ENCODE data around the gene LYZL2. TPM values are rescaled to one million over a fixed set of nuclear protein-coding genes. Genes with fewer than 3 reads are reported as not detected.
"Not testable (repeated sequence)": the region's sequence is repeated elsewhere in the genome, so short reads cannot be mapped to it uniquely, and the experiment has no call there.

The LYZL2 gene
- total RNA-seq, 1 experiment from 2014 or later: not detected

- peaks cover 12% of the 10 kb centered on the region for H3K4me1 Mint-ChIP-seq (ENCODE audit: low read depth, unreplicated experiment)
- H3K36me3 Mint-ChIP-seq (ENCODE audit: insufficient read depth, unreplicated experiment); CTCF ChIA-PET; DNase-seq; BruUV-seq (replicated peaks); H3K27ac Mint-ChIP-seq (ENCODE audit: unreplicated experiment); H3K4me3 Mint-ChIP-seq (ENCODE audit: low read depth, unreplicated experiment); intact Hi-C loops (cut with micrococcal nuclease; ENCODE audit: unreplicated experiment); H3K27me3 Mint-ChIP-seq (ENCODE audit: unreplicated experiment); H3K9me3 Mint-ChIP-seq (ENCODE audit: low read depth, unreplicated experiment): not testable (repeated sequence)
These were observed 22.2 kb upstream of the LYZL2 start for GRCh38 chr10:30651470-30652397.

DNA sequence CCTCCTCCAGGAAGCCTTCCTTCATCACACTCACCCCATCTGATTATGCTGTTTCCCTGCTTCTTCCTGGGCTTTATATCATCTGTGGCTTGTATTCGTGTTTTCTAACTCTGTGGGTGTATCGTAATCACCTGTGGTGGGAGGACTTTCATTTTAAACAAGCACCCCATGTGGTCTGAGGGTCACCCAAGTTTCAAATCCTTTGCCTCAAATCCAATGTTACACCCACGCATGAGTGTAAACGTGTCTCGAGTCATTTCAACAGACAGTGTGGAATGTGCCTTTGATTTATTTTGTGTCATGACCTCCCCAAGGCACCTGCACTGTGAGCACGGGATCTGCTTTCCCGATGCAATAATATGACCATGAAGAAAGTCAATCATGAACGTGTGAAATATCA lies 17.5 kb upstream of the LYZL2 start:
- intact Hi-C loops (cut with micrococcal nuclease; ENCODE audit: unreplicated experiment): no loop called here
- Mint-ChIP-seq H3K4me3 (ENCODE audit: low read depth, unreplicated experiment) (no peak overlapping the region), H3K4me1 (ENCODE audit: low read depth, unreplicated experiment) (peaks cover 12% of the 10 kb centered on the region), H3K9me3 (ENCODE audit: low read depth, unreplicated experiment) (no peaks in the 10 kb centered on the region), H3K36me3 (ENCODE audit: insufficient read depth, unreplicated experiment) (no peaks in the 10 kb centered on the region), H3K27ac (ENCODE audit: unreplicated experiment) (no peak overlapping the region), H3K27me3 (ENCODE audit: unreplicated experiment) (peaks cover 56% of the 10 kb centered on the region)
- no TSS peak for BruUV-seq (replicated peaks)
- TF ChIP-seq CTCF (IDR thresholded peaks at IDR 0.05; ENCODE audit: unreplicated experiment): no peak
- no peak for DNase-seq
- CTCF ChIA-PET: interaction anchor here (0.8 kb wide), 1 partner anchor 24 kb away, joined by 3 read pairs; no protein-coding TSS in a partner anchor

GRCh38 chr10:30645340-30645827 lies 15.8 kb upstream of the LYZL2 start:
- BruUV-seq (replicated peaks): no TSS peak
- Mint-ChIP-seq H3K9me3 (ENCODE audit: low read depth, unreplicated experiment) (no peaks in the 10 kb centered on the region), H3K36me3 (ENCODE audit: insufficient read depth, unreplicated experiment) (no peaks in the 10 kb centered on the region), H3K4me3 (ENCODE audit: low read depth, unreplicated experiment) (no peak overlapping the region), H3K27me3 (ENCODE audit: unreplicated experiment) (peaks cover 58% of the 10 kb centered on the region), H3K27ac (ENCODE audit: unreplicated experiment) (no peak overlapping the region), H3K4me1 (ENCODE audit: low read depth, unreplicated experiment) (no peaks in the 10 kb centered on the region)
- CTCF ChIA-PET: interaction anchor here (0.5 kb wide), 1 partner anchor 38 kb away, joined by 3 read pairs; no protein-coding TSS in a partner anchor
- no peak for DNase-seq
- TF ChIP-seq CTCF (IDR thresholded peaks at IDR 0.05; ENCODE audit: unreplicated experiment): no peak
- intact Hi-C loops (cut with micrococcal nuclease; ENCODE audit: unreplicated experiment): no loop called here

DNA sequence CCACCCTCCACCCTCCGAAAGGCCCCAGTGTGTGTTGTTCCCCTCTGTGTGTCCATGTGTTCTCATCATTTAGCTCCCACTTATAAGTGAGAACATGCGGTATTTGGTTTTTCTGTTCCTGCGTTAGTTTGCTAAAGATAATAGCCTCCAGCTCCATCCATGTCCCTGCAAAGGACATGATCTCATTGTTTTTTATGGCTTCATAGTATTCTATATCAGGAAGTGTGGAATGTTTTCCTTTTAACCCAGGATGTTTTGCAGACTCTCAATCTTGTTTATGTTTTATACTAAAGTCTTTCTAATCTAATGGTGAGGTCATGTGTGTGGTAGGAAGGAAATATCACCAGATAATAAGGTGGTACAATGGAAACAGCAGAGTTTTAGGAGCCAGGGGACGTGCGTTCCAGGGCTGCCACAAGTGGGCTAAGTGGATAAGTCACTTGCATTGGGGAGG lies 14.9 kb upstream of the LYZL2 start:
- peaks cover 58% of the 10 kb centered on the region for H3K27me3 Mint-ChIP-seq (ENCODE audit: unreplicated experiment)
- H3K9me3 Mint-ChIP-seq (ENCODE audit: low read depth, unreplicated experiment); H3K27ac Mint-ChIP-seq (ENCODE audit: unreplicated experiment); H3K36me3 Mint-ChIP-seq (ENCODE audit: insufficient read depth, unreplicated experiment); BruUV-seq (replicated peaks); CTCF ChIA-PET; H3K4me3 Mint-ChIP-seq (ENCODE audit: low read depth, unreplicated experiment); intact Hi-C loops (cut with micrococcal nuclease; ENCODE audit: unreplicated experiment); H3K4me1 Mint-ChIP-seq (ENCODE audit: low read depth, unreplicated experiment); DNase-seq: not testable (repeated sequence)

GRCh38 chr10:30643557-30644199 lies 14.1 kb upstream of the LYZL2 start:
- H3K27ac Mint-ChIP-seq (ENCODE audit: unreplicated experiment); H3K4me1 Mint-ChIP-seq (ENCODE audit: low read depth, unreplicated experiment); CTCF ChIA-PET; H3K4me3 Mint-ChIP-seq (ENCODE audit: low read depth, unreplicated experiment); H3K36me3 Mint-ChIP-seq (ENCODE audit: insufficient read depth, unreplicated experiment); BruUV-seq (replicated peaks); intact Hi-C loops (cut with micrococcal nuclease; ENCODE audit: unreplicated experiment); DNase-seq; H3K9me3 Mint-ChIP-seq (ENCODE audit: low read depth, unreplicated experiment): not testable (repeated sequence)
- H3K27me3 Mint-ChIP-seq (ENCODE audit: unreplicated experiment): peaks cover 58% of the 10 kb centered on the region

DNA sequence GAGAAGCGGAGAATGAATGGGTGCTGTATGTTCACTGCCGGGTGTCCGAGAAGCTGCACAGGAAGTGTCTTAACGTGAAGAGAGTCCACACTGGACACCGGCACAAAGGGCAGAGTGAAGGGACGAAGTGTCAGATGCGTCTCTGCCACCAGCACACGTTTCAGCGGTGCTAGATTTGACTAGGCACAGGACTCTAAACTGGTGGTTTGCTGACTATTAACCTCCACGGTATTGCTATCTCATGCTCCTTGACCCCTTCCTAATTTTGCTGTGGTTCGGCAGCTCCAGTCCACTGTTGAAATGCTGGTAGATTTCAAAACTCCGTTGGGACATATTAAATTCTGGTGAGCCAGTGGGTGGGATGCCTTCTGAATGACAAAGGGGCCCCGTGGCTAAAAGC lies 13.3 kb upstream of the LYZL2 start:
- BruUV-seq (replicated peaks); intact Hi-C loops (cut with micrococcal nuclease; ENCODE audit: unreplicated experiment); H3K27ac Mint-ChIP-seq (ENCODE audit: unreplicated experiment); H3K4me1 Mint-ChIP-seq (ENCODE audit: low read depth, unreplicated experiment); DNase-seq; H3K4me3 Mint-ChIP-seq (ENCODE audit: low read depth, unreplicated experiment); H3K9me3 Mint-ChIP-seq (ENCODE audit: low read depth, unreplicated experiment); CTCF ChIA-PET; H3K36me3 Mint-ChIP-seq (ENCODE audit: insufficient read depth, unreplicated experiment): not testable (repeated sequence)
- peaks cover 58% of the 10 kb centered on the region for H3K27me3 Mint-ChIP-seq (ENCODE audit: unreplicated experiment)

All from Calu3 (cell line).